NCI-H1092 treated with DMSO at 0.1 percent for 48 hours (cell line): ENCODE measurements around the gene PTPRM.

Experiments
- DNase-seq: peaks from one replicate; lab custom pipeline; 2025; lab: John Stamatoyannopoulos, UW

The PTPRM gene

GRCh38 chr18:7626922-7627440 is 59.9 kb downstream of the PTPRM start:
- DNase-seq = no peak

GRCh38 chr18:7629416-7629815 is 62.3 kb downstream of the PTPRM start:
- DNase-seq = no peak

GRCh38 chr18:7630731-7631442 is 63.8 kb downstream of the PTPRM start:
- no peak for DNase-seq

GRCh38 chr18:7632152-7633098 is 65.3 kb downstream of the PTPRM start:
- no peak for DNase-seq

GRCh38 chr18:7633171-7633570 is 66.1 kb downstream of the PTPRM start:
- no peak for DNase-seq

- DNase-seq = no peak
Observed at GRCh38 chr18:7635948-7636347, 68.8 kb downstream of the PTPRM start.

GRCh38 chr18:7637269-7637668 is 70.2 kb downstream of the PTPRM start:
- no peak for DNase-seq

GRCh38 chr18:7638321-7638720 is 71.2 kb downstream of the PTPRM start:
- DNase-seq = no peak

- no peak for DNase-seq
Observed at GRCh38 chr18:7641813-7642212, 74.7 kb downstream of the PTPRM start.

GRCh38 chr18:7642331-7642890 is 75.3 kb downstream of the PTPRM start:
- no peak for DNase-seq

GRCh38 chr18:7645756-7646155 is 78.6 kb downstream of the PTPRM start:
- DNase-seq = peak; percentile 23

GRCh38 chr18:7646174-7646886 is 79.2 kb downstream of the PTPRM start:
- DNase-seq = no peak

GRCh38 chr18:7647500-7647899 is 80.4 kb downstream of the PTPRM start:
- no peak for DNase-seq

- DNase-seq = no peak
Observed at GRCh38 chr18:7657050-7657449, 89.9 kb downstream of the PTPRM start.

GRCh38 chr18:7657937-7658336 is 90.8 kb downstream of the PTPRM start:
- DNase-seq = no peak

- no peak for DNase-seq
Observed at GRCh38 chr18:7658701-7659100, 91.6 kb downstream of the PTPRM start.

GRCh38 chr18:7661207-7661606 is 94.1 kb downstream of the PTPRM start:
- DNase-seq = no peak

GRCh38 chr18:7662866-7663265 is 95.8 kb downstream of the PTPRM start:
- no peak for DNase-seq

GRCh38 chr18:7663366-7664312 is 96.5 kb downstream of the PTPRM start:
- DNase-seq = no peak

- no peak for DNase-seq
Observed at GRCh38 chr18:7666195-7666776, 99.2 kb downstream of the PTPRM start.
